Effector memory CD8-positive, alpha-beta T cell (primary cell): ENCODE data around the gene TSHZ2.

ENCODE experiments used
- ATAC-seq: fragments of 150-1000 bp; cut with Tn5 transposase; replicated peaks from 2 replicates; pipeline ENCODE4 v1.10.0; 2021; ENCODE audit warnings: mild to moderate bottlenecking, moderate library complexity
- DNase-seq, 3 experiments: peaks; one replicate each; pipeline ENCODE4 v3.0.0; 2021
- H3K27ac Mint-ChIP-seq, 2 donors: one replicate each; pipeline ENCODE4 v1.8.0; 2022; ENCODE audit warnings: mild to moderate bottlenecking in 2 of 2, mixed read lengths in 2 of 2, moderate library complexity in 2 of 2
- H3K27me3 Mint-ChIP-seq, 2 donors: one replicate each; pipeline ENCODE4 v1.8.0; 2022; ENCODE audit warnings: mixed read lengths in 2 of 2
- H3K36me3 Mint-ChIP-seq: one replicate; pipeline ENCODE4 v1.8.0; 2022; ENCODE audit warnings: mild to moderate bottlenecking, moderate library complexity, mixed read lengths; ENCODE audit not compliant: insufficient read depth
- H3K4me1 Mint-ChIP-seq, 2 donors: one replicate each; pipeline ENCODE4 v1.8.0; 2022; ENCODE audit warnings: low read depth in 2 of 2, mixed read lengths in 2 of 2
- H3K4me3 Mint-ChIP-seq, 2 donors: one replicate each; pipeline ENCODE4 v1.8.0; 2022; ENCODE audit warnings: mild to moderate bottlenecking in 2 of 2, mixed read lengths in 2 of 2, moderate library complexity in 2 of 2
- H3K9me3 Mint-ChIP-seq, 2 donors: one replicate each; pipeline ENCODE4 v1.8.0; 2022; ENCODE audit warnings: mixed read lengths in 2 of 2

TSHZ2 gene

DNA sequence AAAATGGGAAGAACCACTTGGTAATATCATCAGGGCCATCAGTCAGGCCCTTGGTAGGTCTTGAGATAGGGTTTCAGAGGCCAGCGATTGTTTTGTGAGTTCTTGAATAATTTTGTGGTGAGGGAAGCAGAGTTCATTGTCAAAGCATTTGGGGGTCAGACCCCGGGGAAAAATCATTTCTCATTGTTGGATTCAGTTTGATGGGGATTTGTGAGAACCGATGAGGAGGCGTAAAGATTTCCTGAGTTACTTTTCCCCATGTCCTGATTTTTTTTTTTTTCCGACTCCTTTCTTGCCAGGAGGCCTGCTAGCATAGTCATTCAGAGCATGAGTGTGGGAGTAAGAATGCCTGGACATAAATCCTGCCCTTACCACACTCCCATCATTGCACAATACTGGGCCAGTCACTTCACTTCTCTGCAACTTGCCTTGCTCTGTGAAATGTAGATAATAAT, 60.3 kb downstream of the TSHZ2 start:
- Mint-ChIP-seq H3K27ac (no peak overlapping the region), H3K36me3 (no peaks in the 10 kb centered on the region), H3K4me1 (no peaks in the 10 kb centered on the region), H3K9me3 (no peaks in the 10 kb centered on the region), H3K27me3 (peaks cover 28 to 63% of the 10 kb centered on the region in 2 donors), H3K4me3 (no peak overlapping the region)
- ATAC-seq: no peak
- no peak for DNase-seq

DNA sequence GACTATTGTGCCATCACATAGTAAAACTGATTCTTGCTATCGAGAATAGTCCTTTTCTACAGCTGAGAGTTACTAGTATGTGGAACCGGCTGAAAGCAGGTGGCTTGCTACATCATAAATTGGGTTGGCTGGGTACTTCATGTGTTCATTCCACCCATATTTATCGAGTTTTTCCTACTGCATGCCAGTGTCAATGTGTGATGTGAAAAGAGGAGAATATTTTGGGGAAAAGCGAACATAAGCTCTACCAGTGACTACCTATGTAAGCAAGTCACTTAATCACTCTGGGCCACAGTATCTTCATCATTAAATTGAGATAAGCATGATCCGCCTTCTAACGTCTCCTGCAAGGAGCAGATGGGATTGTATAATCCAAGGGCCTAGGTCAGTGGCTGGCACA, 61.0 kb downstream of the TSHZ2 start:
- Mint-ChIP-seq H3K4me3 (no peak overlapping the region), H3K9me3 (no peaks in the 10 kb centered on the region), H3K27me3 (peaks cover 23 to 63% of the 10 kb centered on the region in 2 donors), H3K27ac (no peak overlapping the region), H3K36me3 (no peaks in the 10 kb centered on the region), H3K4me1 (no peaks in the 10 kb centered on the region)
- ATAC-seq: no peak
- DNase-seq: no peak

DNA sequence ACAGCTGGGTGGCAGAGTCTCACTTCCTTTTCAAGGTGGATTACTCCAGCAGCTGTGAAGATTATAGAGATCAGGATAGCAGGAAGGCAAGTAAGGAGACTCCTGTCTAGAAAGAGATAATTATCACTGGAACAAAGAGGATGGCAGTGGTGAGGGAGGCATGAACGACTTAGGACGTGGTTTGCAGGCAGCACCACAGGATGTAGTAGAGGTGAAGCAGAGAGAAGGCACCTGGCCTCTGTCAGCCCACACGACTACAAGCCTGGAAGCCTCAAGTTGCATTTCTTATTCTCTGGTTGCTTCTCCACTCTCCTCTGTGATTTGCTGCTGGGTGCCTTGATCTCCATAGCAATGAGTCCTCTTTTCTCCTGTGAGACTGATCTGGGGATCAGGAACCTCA, 62.7 kb downstream of the TSHZ2 start:
- Mint-ChIP-seq H3K27ac (no peak overlapping the region), H3K36me3 (no peaks in the 10 kb centered on the region), H3K4me1 (no peaks in the 10 kb centered on the region), H3K9me3 (no peaks in the 10 kb centered on the region), H3K4me3 (no peak overlapping the region), H3K27me3 (peaks cover 21 to 52% of the 10 kb centered on the region in 2 donors)
- no peak for ATAC-seq
- DNase-seq: no peak

DNA sequence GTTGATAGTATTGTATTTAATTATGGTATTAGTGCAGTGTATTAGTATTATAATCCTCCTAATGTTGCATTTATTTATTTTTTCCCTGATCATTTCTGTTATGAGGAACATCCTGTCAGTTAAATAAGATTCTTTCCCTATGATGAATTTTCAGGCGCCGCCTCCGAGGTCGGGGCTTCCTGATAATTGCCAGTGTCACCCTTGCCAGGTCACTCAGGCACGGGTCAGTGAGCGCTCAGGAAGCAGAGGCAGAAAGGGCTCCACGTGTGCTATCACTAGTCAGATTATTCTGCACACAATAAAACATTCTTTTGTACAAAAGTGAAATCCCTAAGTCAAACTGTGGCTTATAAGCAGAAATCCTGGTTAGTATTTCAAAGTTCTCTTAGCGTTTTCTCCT, 64.8 kb downstream of the TSHZ2 start:
- no peak overlapping the region for H3K4me3 Mint-ChIP-seq
- H3K27me3 Mint-ChIP-seq: peaks cover 14 to 43% of the 10 kb centered on the region in 2 donors
- no peaks in the 10 kb centered on the region for H3K36me3 Mint-ChIP-seq
- ATAC-seq: no peak
- no peaks in the 10 kb centered on the region for H3K9me3 Mint-ChIP-seq
- H3K4me1 Mint-ChIP-seq: no peaks in the 10 kb centered on the region
- DNase-seq: no peak
- no peak overlapping the region for H3K27ac Mint-ChIP-seq

DNA sequence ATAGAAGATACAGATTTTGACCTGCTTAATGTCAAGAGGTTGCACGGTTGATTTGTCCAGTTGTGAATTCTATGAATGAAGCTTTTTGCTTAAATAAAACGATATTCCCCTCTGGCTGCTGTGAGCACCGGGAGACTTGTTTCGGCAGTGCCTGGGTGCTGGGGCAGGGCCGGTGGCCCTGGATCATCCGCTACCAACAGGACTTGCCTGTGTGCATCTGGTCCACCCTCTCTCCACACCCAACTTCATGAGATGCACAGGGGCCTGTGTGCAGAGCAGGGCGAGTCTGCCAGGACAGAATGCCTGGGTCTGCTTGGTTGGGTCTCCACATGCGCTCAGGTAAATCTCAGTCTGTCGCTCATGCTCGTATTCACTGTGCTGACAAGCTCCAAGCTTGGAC, 65.5 kb downstream of the TSHZ2 start:
- Mint-ChIP-seq H3K27ac (no peak overlapping the region), H3K4me3 (no peak overlapping the region), H3K4me1 (no peaks in the 10 kb centered on the region), H3K36me3 (no peaks in the 10 kb centered on the region), H3K9me3 (no peaks in the 10 kb centered on the region), H3K27me3 (peaks cover 15 to 38% of the 10 kb centered on the region in 2 donors)
- DNase-seq (no peak), ATAC-seq (no peak)

DNA sequence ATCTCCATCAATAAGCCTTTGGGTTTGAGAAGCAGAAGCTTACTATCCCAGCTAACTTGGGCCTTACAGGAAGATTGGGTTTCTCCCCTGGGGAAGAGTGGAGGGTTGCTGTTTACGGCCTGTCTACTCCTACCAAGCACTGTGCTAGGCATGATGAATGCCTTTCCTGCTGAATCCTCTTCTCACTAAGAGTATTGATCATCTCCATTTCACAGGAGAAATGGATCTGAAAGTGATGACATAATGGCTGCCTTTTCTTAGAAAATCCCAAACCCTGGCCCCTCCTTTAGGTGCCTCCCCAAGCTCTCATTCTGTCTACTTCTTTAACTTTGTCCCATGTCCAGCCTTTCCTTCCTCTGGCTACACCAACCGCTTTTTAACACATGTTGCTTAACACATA, 66.1 kb downstream of the TSHZ2 start:
- peaks cover 19 to 34% of the 10 kb centered on the region in 2 donors for H3K27me3 Mint-ChIP-seq
- DNase-seq (no peak), ATAC-seq (no peak)
- no peak overlapping the region for H3K4me3 Mint-ChIP-seq
- H3K9me3 Mint-ChIP-seq: no peaks in the 10 kb centered on the region
- no peaks in the 10 kb centered on the region for H3K36me3 Mint-ChIP-seq
- no peaks in the 10 kb centered on the region for H3K4me1 Mint-ChIP-seq
- no peak overlapping the region for H3K27ac Mint-ChIP-seq

DNA sequence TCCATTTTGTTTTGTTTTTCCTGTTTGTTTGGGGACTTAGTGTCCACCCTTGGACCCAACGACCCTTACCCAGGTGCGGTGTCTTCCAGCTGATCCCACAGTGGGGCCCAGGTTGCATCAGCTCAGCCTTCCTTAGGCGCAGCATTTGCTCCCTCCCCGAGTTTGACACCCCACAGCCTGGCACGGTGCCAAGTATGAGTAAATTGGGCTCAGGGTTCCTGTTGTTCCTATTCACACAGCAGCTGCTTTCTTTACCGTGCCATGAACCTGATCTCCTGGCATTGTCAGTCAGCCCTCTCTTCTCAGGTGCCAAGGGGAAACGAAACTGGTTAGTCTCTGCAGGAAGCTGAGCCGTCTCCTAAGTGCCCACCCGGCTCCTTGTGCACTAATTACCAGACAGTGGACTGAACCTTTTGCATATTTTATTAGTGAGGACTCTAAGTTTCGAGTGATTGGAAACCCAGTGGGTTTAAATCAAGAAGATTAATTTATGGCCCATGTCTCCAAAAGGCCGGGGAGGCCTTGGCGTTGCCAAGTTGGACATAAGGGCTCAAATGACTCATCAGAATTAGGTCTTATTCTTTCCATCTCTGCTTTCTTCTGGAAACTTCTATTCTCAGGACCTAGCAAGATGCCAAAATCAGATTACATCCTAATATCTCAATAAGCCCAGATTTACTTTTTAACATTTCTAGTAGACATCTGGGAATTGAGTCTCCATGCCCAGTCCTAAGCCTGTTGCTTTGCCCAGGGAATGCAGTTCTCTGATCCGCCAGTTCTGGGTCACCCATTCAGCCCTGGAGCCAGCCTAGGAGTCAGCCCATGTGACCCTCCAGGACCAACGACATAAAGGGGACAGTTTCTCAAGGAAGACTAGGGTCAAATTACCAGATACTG, 68.8 kb downstream of the TSHZ2 start:
- Mint-ChIP-seq H3K4me3 (no peak overlapping the region), H3K27ac (no peak overlapping the region), H3K9me3 (no peaks in the 10 kb centered on the region), H3K27me3 (peaks cover 13 to 23% of the 10 kb centered on the region in 2 donors), H3K36me3 (no peaks in the 10 kb centered on the region), H3K4me1 (no peaks in the 10 kb centered on the region)
- DNase-seq (no peak), ATAC-seq (no peak)

DNA sequence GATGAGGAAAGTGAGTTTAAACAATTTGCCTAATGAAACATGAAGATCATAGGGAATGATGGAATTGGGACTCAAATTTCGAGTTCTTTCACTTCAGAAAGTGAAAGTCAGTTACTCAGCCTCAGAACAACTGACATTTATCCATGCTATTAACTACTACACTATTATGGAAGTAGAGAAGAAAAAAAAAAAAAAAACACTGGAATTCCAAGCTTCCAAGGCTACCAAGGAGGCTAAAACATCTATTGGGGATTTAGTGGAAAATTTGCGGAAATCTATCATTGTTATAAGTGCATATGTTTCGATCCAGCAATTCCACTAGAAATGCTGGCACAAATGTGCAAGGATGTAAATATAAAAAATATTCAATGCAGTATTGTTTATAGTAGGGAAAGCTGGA, 70.4 kb downstream of the TSHZ2 start:
- ATAC-seq (no peak), DNase-seq (no peak)
- no peak overlapping the region for H3K4me3 Mint-ChIP-seq
- H3K27ac Mint-ChIP-seq: no peak overlapping the region
- peaks cover 15 to 25% of the 10 kb centered on the region in 2 donors for H3K27me3 Mint-ChIP-seq
- no peaks in the 10 kb centered on the region for H3K36me3 Mint-ChIP-seq
- no peaks in the 10 kb centered on the region for H3K4me1 Mint-ChIP-seq
- H3K9me3 Mint-ChIP-seq: peaks cover 0 to 4% of the 10 kb centered on the region in 2 donors

DNA sequence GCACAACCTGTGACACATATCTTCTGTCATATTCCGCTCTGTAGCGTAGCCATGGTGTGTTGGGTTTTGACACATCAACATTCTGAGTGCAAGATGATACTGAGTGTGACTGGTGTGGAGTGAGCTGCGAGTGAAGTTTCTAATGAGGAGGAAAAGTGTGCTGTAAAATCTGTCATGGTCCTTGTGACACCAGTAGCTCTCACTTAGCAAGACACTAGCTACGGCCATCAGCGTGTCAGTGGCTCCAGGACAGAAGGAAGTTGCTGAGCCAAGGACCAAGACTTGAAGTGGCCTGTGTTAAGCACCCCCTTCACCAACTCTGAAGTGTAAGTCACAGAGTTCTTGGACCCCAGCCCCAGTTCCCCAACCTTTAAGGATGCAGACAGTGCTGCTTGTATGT, 72.1 kb downstream of the TSHZ2 start:
- H3K27ac Mint-ChIP-seq: no peak overlapping the region
- peaks cover 11 to 33% of the 10 kb centered on the region in 2 donors for H3K27me3 Mint-ChIP-seq
- no peaks in the 10 kb centered on the region for H3K4me1 Mint-ChIP-seq
- no peaks in the 10 kb centered on the region for H3K36me3 Mint-ChIP-seq
- no peak for ATAC-seq
- no peak for DNase-seq
- no peak overlapping the region for H3K4me3 Mint-ChIP-seq
- peaks cover 0 to 6% of the 10 kb centered on the region in 2 donors for H3K9me3 Mint-ChIP-seq

DNA sequence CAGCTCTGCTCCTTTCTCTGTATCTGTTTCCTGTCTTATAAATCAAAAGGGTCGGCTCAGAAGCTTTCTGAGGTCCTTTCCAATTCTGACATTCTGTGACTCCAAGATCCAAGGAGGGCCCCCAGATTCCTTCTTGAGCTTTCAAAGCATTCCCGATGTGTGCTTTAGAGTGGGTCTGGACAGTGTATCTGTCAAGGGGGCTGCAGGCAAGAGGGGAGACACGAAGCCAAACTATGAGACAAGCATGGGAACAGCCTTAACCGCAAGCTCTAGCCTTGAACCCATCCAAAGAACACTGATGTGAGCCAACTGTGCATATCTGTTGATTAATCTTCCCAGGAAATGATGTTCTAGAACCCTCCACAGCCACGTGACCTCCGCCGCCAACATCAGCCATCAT, 73.8 kb downstream of the TSHZ2 start:
- H3K27me3 Mint-ChIP-seq: peaks cover 10 to 30% of the 10 kb centered on the region in 2 donors
- no peak overlapping the region for H3K4me3 Mint-ChIP-seq
- no peaks in the 10 kb centered on the region for H3K36me3 Mint-ChIP-seq
- ATAC-seq (no peak), DNase-seq (no peak)
- no peak overlapping the region for H3K27ac Mint-ChIP-seq
- H3K4me1 Mint-ChIP-seq: no peaks in the 10 kb centered on the region
- peaks cover 0 to 6% of the 10 kb centered on the region in 2 donors for H3K9me3 Mint-ChIP-seq

DNA sequence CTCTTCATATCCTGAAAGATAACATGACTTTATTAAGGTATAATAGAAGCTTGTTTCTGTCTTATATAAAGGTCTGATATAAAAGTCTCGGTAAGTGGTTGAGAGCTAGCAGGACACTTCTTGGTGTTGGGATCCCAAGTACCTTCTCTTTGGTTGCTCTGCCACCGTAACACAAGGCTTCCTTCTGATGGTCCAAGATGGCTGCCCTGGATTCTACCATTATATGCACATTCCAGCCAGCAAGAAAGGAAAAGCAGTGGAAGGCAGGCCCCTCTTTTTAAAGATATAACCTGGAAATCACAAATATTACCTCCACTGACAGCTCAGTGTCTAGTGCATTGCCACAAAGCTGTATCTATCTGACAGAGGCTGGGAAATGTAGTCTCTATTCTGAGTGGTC, 75.0 kb downstream of the TSHZ2 start:
- peaks cover 0 to 6% of the 10 kb centered on the region in 2 donors for H3K9me3 Mint-ChIP-seq
- ATAC-seq (no peak), DNase-seq (no peak)
- no peaks in the 10 kb centered on the region for H3K36me3 Mint-ChIP-seq
- H3K4me3 Mint-ChIP-seq: no peak overlapping the region
- H3K27ac Mint-ChIP-seq: no peak overlapping the region
- peaks cover 13 to 30% of the 10 kb centered on the region in 2 donors for H3K27me3 Mint-ChIP-seq
- H3K4me1 Mint-ChIP-seq: no peaks in the 10 kb centered on the region

DNA sequence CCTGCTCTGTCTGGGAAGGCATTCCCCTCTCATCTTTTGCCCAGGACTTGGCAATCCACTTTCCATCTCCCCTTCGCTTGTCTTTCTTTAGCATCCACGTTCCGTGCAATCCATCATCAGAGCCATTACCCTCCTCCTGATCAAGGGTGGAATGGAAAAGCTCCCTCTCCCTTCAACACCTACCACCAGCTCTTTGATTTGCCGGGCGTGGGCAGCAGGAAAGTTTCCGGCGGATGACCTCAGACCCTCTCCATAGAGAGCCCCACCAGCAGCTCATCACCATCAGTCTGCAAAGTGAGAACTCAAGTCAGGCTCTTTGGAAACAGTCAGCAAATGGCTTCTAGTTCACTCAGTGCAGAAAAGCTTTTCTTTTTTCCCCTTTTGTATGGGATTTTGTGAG, 76.2 kb downstream of the TSHZ2 start:
- Mint-ChIP-seq H3K27ac (no peak overlapping the region), H3K36me3 (no peaks in the 10 kb centered on the region), H3K9me3 (peaks cover 0 to 6% of the 10 kb centered on the region in 2 donors), H3K4me3 (no peak overlapping the region), H3K27me3 (peaks cover 9 to 30% of the 10 kb centered on the region in 2 donors), H3K4me1 (no peaks in the 10 kb centered on the region)
- ATAC-seq: no peak
- DNase-seq: no peak

DNA sequence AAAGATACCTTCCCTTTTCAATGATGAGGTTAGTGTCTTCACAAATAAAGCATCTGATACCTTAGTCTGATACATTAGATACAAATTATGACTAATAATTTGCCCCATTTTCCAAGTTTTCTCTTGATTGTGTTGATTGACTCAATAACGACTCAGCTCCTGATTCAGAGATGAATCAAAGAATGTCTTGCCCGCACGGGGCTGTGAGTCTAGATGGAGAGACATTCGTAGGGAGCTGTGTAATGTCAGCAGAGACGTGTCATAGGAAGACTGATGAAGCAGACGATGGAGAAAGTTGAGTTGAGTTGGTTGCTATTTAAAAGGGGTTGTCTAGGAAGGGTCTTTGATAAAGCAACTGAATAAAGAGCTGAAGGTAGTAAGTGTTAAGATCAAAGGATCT, 78.2 kb downstream of the TSHZ2 start:
- DNase-seq: no peak
- H3K36me3 Mint-ChIP-seq: no peaks in the 10 kb centered on the region
- H3K27ac Mint-ChIP-seq: no peak overlapping the region
- H3K9me3 Mint-ChIP-seq: peaks cover 0 to 6% of the 10 kb centered on the region in 2 donors
- peaks cover 11 to 30% of the 10 kb centered on the region in 2 donors for H3K27me3 Mint-ChIP-seq
- H3K4me3 Mint-ChIP-seq: no peak overlapping the region
- no peaks in the 10 kb centered on the region for H3K4me1 Mint-ChIP-seq
- no peak for ATAC-seq

DNA sequence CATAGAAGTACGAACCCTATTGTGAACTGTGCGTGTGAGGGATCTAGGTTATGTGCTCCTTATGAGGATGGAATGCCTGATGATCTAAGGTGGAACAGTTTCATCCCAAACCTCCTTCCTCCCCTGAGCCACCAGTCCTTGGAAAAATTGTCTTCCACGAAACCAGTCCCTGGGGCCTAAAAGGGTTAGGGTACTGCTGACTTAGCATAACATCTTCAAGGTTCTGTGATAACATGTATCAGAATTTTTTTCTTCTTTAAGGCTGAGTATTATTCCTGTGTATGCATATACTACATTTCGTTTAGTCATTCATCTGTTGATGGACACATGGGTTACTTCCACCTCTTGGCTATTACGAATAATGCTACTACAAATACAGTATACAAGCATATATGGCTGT, 80.2 kb downstream of the TSHZ2 start:
- Mint-ChIP-seq H3K27ac (no peak overlapping the region), H3K27me3 (peaks cover 26 to 36% of the 10 kb centered on the region in 2 donors), H3K36me3 (no peaks in the 10 kb centered on the region), H3K4me1 (no peaks in the 10 kb centered on the region), H3K4me3 (no peak overlapping the region), H3K9me3 (peaks cover 0 to 4% of the 10 kb centered on the region in 2 donors)
- no peak for ATAC-seq
- DNase-seq: no peak
